Ramos (cell line): ENCODE measurements around the gene SORT1.
"Not testable (repeated sequence)": the region's sequence is repeated elsewhere in the genome, so short reads cannot be mapped to it uniquely, and the experiment has no call there.

Experiments
- in situ Hi-C: fragments of 300-500 bp; cut with MboI; formaldehyde crosslinking; loops from one replicate; pipeline ENCODE4 v1.14.3; 2022; ENCODE audit warnings: low sequenced_read_pairs; ENCODE audit not compliant: unreplicated experiment

SORT1 gene

DNA sequence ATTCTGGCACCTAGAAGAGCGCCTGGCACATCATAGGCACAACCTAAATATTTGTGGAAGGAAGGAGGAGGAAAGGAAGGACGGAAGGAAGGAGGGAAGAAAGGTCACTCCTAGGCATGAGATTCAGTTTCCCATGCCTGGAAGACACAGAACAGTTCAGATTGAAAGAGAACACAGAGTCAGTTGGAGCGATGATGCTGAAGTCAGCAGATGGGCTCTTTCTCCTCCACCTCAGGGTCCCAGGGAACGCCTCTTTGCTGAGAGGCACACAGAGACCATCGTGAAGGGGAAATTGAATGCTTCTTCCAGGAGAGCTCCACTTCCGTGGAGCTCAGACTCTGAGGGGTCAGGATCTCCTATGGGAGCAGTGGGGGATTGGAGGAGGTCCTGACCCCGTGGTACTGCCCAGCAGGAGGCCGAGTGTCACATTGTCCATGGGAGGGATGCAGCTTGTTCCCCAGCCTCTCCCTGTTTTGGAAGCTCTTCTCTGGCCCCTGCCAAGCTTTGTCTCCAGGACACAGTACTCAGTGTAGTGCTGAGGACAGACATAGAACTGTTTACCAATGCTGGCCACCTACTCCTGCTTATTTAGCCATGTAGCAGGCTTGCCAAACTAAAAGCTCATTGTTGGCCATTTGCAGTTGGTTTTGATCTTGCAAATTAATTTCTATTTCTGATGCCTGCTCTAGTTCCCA is 93.3 kb downstream of the SORT1 start:
- in situ Hi-C loops = no loop called here

DNA sequence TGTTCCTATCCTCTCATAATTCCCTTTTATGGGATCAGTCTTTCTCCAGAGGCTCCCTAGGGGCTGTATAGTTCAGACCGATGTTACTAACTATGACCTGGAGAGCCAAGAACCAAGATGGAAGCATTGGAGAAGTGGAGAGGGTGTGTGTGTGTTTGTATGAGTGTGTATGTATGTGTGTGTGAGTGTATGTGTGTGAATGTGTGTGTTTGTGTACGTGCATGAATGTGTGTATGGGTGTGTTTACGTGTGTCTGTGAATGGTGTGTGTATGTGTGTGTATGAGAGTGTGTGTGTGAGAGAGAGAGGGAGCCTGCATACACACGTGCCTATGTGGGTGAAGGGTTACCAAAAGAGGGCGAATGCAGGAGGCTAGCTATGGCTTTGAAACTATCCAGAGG is 95.8 kb downstream of the SORT1 start:
- in situ Hi-C loops = no loop called here

DNA sequence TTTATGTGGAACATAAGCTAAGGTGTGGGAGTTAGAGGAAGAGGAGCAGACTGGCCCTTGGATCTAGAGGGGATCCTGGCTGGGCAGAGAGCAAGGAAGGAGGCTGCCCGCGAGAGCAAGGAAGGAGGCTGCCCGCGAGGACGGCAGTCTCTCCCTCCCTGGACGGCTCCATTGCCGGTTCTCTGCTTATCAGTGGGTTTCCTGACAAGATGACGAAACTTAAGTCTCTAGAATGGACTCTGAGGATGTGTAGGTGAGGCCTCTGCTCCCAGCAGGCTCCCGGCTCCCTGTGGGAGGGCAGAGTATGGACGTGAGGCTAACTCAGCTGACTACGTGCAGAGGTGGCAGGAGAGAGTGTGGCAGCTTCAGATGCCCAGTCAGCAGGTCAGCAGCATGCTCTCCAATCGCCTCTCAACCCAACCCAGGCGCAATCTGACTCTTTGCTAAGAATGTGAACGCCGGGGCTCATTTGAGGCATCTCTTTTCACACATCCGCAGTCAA is 97.0 kb downstream of the SORT1 start:
- in situ Hi-C loops = no loop called here

DNA sequence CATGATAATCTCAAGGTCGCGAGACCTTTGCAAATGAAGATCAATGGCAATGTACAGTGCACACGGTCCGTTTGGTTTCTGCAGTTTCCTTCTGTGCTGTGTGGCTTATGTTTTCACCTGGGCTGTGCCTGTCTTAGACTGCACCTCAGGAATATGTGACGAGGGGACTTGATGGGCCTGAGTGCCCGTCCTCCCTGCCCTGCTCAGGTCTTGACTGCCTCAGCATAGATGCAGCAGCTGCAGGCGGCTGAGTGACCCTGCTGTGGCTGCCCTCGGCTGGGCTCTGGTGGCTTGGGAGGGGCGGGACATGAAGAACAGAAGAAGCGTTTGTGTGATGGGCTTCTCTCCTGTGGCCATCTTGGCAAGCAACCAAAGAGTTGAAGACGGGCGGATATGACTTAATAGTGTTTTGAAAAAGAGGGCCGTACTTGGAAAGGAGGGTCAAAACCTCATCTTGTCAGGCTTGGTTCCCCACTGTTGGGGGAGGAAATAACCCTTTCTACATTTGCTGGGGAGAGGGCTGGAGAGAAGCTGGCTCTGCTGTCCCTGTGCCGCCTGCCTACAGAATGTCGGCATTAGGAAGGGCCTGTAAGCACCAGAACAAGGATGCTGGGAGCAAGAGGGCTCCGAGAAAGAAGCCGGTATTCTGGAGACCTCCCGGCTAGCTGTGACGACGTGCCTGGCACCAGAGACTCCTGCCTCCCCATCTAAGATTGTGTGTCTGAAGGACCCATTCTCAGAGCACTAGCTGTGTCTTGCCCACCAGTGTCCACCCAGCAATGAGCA is 98.0 kb downstream of the SORT1 start:
- in situ Hi-C loops = no loop called here

DNA sequence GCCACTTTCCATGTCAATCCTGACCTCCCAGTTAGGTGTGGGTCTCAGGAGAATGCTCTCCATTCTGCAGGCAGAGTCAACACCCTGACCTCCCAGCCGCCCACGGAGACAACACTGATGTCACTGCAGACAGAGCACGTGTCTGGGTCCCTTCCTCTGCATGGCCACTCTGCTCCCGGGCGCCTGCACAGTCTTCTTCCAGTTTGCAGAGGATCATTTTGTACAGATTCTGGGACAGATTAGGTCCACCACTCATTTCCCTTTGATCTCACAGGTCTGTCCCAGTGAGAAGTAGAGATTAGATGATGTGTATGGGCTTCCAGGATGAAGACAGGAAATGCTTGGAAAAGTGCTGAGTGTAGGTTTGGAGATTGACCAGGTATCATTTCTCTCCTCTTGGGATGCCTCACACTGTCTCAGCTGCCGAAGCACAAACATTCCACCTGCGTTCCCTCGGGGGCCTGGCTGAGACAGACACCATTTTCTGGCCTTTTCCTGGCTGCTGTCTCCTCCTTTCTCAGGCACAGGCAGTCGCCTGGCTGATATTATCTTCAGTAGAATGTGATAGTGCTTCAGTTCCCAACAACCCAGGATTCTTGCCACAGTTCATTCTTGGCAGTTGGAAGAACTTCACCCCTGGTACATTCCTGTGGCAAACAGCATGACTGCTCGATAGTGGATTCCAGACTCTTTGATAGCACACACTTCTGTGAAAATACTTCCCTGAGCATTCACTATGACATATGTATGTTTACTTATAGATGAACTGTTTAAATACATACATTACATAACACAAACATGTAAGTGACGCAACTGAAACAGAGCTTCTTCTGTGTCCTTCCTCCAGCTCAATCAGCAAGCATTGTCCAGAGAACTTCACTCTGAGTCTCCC is 98.8 kb downstream of the SORT1 start:
- in situ Hi-C loops = no loop called here

DNA sequence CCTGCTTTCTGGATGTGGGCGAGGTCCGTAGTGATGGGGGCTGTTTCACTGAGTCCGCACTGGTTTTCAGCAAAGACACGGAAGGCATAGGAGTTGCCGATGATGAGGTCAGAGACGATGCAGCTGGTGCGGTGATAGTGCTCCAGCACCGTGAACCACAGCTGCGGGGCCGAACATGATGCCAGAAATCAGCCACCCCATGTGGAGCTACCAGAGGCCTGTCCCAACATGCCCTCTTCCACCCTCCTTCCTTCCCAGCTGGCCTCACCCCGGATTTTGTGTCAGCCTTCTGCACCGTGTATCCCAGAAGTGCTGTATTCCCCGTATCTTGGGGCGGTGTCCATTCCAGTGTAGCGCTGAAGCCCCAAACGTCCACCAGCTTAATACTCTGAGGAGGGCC is 100.9 kb downstream of the SORT1 start:
- in situ Hi-C loops = no loop called here

DNA sequence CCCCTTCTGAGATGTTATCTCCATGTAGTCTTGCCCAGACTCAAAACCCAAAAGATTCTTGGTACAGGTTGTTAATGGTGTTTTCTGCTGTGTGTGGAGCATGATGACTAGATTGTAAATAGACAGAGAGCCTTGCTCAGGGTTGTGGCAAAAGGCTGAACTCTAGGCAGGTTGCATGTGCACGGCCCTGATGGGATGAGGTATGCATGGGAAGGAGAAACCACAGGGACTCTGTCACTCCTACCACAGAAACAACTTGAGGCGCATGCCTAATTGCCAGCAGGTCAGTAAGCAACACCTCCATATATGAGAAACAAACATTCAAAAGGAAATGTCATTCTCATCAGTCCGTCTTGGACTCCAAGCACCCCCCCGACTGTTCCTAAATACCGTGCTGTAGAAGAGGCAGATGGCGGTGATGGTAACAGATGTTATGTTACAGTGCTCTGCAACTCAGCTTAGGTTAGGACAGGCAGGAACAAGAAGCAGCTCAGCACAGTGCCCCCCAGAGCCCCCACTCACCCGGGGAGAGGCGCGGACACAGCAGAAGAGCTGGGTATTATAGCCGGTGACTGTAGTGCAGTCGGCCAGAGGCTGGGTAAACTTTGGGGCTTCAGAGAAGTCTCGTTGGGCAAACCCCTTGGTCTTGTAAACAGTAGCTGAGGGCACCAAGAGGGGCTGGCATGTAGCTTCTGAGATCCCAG is 101.9 kb downstream of the SORT1 start:
- in situ Hi-C loops = no loop called here

DNA sequence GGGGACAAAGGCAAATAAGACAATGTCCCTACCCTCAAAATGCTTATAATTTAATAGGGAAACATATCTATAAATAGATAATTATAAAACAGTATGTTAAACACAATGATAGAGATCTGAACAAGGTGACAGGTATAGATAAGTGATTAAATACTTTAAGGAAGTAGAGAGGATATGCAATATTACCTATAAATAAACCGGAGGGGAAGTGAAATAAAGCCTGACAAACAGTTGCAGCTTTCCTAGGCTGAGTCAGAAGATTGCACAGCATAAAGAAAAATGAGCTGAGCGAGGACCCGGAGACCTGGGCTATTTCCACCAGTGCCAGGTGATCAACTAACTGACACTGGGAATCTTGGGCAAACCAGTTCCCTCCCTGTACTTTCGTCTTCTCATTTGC is 103.2 kb downstream of the SORT1 start:
- in situ Hi-C loops = no loop called here

DNA sequence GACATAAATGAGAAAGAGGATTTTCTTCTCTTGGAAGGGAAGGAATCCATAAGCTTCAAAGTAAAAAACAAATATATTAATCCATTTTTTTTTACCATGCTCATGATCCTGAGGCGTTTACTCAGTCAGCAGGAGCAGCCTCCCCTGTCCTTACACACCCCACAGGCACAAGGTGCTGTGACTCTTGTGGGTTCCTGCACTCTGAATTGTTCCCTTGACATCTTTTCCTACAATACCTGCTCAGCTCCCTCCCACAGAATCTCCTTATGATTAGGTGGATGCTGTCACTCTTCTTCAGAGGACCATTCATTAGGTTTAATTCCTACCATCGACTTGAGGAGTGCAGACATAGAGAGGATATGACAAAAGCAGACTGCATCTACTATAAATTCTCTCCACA is 104.7 kb downstream of the SORT1 start:
- in situ Hi-C loops = no loop called here

DNA sequence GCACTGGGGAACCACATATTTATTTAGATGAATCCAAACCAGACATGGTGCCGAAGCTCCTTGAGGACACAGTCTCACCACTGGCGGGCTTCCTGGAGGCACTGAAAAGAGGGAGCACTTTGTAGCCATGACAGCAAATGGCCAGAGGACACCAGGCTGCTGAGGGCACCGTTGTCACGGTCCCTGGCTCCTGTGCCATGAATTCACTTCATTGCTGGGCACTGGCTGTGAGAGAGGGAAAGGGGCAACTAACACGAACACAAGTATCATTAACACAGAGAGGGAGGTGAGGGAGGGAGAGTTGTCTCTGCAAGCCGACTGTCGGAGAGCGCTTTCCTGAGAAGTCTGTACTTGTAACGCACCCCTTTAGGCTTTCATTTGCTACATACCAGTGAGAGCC is 105.4 kb downstream of the SORT1 start:
- in situ Hi-C loops = no loop called here

DNA sequence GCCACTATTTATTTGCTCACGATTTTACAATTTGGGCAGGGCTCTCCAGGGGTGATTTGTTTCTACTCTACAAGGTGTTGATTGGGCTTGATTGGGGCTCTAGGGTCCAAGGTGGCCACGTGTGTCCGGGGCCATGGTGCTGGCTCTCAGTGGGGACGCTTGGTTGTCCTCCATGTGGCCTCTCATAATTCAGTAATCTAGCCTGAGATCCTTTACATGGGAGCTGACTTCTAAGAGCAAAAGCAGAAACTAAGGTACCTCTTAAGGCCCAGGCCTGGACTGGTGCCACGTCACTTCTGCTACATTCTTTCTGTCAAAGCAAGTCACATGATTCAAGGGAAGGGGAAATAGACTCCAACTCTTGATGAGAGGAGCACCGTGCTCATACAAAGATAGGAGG is 106.7 kb downstream of the SORT1 start:
- in situ Hi-C loops = no loop called here

DNA sequence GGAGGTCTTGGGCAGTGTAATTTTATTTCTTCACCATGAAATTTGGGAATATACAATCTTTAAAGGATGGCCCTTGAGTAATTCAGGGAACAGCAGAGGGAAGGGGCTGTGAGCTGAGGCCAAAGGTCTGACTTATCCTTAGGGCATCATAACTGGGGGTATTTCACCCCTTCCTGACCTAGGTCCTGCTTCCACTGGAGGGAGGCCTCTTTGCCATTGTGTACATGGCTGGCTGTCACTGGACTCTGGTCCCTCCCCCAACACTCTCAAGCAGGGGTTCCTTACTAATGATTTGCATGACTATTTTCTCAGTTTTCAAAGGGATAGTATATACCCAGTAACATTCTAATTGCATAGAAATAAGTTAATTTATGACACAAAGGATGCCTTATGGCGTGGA is 107.6 kb downstream of the SORT1 start:
- in situ Hi-C loops = no loop called here

DNA sequence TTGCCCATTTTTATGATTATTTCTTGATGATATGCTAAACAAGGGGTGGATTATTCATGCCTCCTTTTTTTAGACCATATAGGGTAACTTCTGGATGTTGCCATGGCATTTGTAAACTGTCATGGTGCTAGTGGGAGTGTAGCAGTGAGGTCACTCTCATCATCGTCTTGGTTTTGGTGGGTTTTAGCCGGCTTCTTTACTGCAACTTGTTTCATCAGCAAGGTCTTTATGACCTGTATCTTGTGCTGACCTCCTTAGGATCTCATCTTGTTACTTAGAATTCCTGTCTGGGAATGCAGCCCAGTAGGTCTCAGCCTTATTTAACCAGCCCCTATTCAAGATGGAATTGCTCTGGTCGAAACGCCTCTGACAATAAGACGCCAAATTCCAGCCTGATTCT is 111.0 kb downstream of the SORT1 start:
- in situ Hi-C loops = not testable (repeated sequence)

DNA sequence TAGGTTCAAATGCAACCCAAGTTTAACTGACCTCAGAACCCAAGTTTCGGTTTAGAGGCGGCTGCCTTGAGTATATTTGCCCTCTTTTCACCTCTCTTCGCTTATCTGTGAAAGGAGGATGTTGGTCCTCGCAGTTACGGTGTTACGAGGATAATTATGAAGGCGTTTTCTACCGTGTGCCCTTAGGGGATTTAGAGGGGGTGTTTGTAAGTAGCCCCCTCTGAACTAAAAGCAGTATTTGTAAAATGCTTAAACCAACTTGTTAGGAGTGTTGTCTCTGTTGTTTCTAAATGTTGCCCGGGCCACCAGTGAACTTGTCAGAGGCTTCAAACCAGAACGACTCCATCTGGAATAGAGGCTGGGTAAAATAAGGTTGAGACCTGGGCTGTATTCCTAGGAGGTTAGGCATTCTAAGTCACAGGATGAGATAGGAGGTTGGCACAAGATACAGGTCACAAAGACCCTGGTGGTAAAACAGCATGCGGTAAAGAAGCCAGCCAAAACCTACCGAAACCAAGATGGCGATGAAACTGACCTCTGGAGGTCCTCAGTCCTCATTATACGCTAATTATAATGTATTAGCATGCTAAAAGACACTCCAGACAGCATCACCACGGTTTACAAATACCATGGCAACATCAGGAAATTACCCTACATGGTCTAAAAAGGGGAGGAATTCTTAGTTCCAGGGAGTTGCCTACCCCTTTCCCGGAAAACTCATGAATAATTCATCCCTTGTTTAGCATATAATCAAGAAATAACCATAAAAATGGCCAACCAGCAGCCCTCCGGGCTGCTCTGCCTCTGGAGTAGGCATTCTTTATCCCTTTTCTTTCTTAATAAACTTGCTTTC is 113.7 kb downstream of the SORT1 start:
- in situ Hi-C loops = no loop called here

DNA sequence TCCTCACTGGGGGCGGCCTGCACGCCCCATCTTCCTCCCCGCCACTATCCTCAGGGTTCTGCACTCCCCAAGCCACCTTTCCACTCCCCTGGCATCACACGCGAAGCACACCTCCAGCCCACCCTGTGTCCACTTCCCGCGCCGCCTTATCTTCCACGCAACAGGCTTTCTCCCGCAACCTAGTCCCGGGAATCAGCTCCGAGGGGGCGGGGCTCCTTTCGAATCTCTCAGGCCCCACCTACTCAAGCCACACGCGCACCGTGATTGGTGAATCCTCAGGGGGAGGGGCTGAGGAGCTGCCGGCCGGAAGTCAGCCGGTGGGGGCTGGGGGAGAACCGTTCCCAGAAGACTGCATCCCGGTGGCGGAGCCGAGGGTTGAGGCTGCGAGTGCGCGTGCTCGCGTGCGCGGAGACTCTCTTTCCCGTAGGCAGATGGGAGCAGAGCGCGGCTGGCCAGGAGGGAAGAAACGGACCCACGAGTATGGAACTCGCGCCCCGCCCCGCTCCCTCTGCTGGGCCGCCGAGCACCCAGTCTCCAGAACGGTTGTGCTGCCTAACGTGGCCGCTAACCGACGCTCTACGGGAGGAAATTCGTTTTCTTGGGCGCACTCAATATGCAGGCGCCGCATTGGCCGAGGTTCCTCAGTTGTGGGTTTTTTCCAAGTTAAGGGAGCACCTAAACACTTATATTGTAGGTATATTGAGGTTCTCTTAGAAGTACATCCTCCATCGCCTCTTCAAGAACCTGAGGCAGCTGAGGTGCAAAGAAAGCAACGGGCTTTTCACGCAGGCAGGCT is 114.6 kb downstream of the SORT1 start, which contains the start of gene PSRC1:
Gene PSRC1 (minus strand): TSS at position 194 of the 796 bp plus-strand sequence.
- in situ Hi-C loops = no loop called here

DNA sequence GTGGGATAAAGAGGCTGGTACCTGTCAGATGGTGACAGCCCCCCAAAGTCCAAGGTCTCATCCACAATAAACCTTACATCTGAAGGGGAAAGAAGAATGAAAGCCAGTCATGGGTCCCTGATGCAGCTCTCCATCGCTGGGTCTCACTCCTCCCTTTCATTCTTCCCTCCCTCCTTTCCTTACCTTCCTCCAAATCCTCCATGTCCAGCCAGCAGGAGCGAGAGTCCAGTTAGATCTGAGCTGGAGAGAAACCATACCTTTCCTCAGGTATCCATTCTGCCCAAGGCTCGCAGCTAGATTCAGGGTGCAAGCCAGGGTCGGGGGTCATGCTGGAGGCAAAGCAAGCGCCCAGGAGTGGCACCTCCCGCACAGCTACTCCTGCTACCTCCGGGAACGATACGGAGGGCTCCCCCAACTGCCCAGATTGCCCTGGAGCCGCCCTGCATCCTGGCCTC is 115.2 kb downstream of the SORT1 start:
- in situ Hi-C loops = no loop called here

DNA sequence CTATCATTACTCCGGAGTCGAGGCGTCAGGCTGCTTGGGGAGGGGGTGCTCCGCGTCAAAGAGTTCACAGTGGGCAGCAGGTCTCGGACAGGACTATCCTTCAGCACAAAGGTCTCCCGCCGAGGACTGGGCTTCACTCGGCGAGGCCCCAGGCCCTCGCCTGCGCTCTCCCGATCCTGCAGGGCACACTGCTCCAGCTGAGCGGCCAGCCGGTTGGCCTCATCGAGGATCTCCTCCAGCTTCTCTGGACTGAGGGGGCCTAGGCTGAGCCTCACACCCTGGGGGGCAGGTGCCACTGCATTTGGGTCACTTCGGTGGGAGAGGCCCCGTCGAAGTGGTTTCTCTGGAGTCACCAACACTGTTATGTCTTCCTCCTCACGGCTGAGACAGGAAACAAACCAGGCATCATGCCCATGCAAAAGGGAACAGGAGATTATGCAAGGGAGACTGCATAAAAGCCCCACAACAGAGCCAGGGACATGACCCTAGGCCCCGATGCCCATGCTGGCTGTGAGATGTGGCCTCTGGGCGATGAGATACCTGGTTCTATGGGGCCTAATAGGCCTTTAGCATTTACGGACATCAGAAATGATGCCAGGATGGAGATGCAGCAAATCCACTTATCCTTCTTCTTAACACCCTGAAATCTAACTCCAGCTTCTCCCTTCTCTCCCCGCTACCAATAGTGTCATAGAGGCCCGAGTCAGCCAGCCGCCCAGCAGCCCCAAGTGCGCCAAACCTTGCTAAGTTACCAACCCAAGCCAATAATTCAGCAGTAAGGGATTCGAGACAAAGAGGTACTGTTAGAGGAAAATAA is 115.8 kb downstream of the SORT1 start:
- in situ Hi-C loops = no loop called here
